ENCODE measurements around the gene RNPEPL1. TPM values are rescaled to one million over a fixed set of nuclear protein-coding genes. Genes with fewer than 3 reads are reported as not detected.
"Not testable (repeated sequence)": the region's sequence is repeated elsewhere in the genome, so short reads cannot be mapped to it uniquely, and the experiment has no call there.

RNPEPL1 gene
- total RNA-seq, 4 donors from 2014 or later, result 7.2 to 38.7 (median 14.4) TPM

GRCh38 chr2:240561325-240561971 lies 6.8 kb upstream of the RNPEPL1 start:
- Histone ChIP-seq H3K27me3 (peaks cover 0 to 7% of the 10 kb centered on the region in 2 donors), H3K4me3 (peak overlapping the region; percentile 32 to 64), H3K36me3 (no peaks in the 10 kb centered on the region), H3K4me1 (peaks cover 8 to 23% of the 10 kb centered on the region in 2 donors), H3K27ac (peak overlapping the region; percentile 80 to 94), H3K9me3 (no peaks in the 10 kb centered on the region)
- TF ChIP-seq CTCF (IDR thresholded peaks at IDR 0.05) (peak in 1 of 4 experiments; percentile 3), POLR2A (IDR thresholded peaks at IDR 0.05) (no peak)
- intact Hi-C loops (cut with DNase I; ENCODE audit: low total_unique reads), result no loop called here
- no peak for DNase-seq

- H3K9me3 ChIP-seq; intact Hi-C loops (cut with DNase I; ENCODE audit: low total_unique reads); H3K27ac ChIP-seq; H3K36me3 ChIP-seq; H3K4me3 ChIP-seq; H3K27me3 ChIP-seq: not testable (repeated sequence)
- peak in 1 of 2 donors; percentile 13 for DNase-seq
- peaks cover 8 to 25% of the 10 kb centered on the region in 2 donors for H3K4me1 ChIP-seq
Observed at GRCh38 chr2:240563231-240563630, 5.1 kb upstream of the RNPEPL1 start.

GRCh38 chr2:240563951-240564560 lies 4.2 kb upstream of the RNPEPL1 start:
- peaks cover 8 to 25% of the 10 kb centered on the region in 2 donors for H3K4me1 ChIP-seq
- H3K36me3 ChIP-seq, result no peaks in the 10 kb centered on the region
- DNase-seq, result peak in 1 of 2 donors; percentile 9
- H3K27ac ChIP-seq, result no peak overlapping the region
- intact Hi-C loops (cut with DNase I; ENCODE audit: low total_unique reads), result no loop called here
- H3K9me3 ChIP-seq, result no peaks in the 10 kb centered on the region
- no peak overlapping the region for H3K4me3 ChIP-seq
- H3K27me3 ChIP-seq, result no peaks in the 10 kb centered on the region
- TF ChIP-seq CTCF (IDR thresholded peaks at IDR 0.05) (no peak), POLR2A (IDR thresholded peaks at IDR 0.05) (no peak)

GRCh38 chr2:240564561-240565332 lies 3.5 kb upstream of the RNPEPL1 start:
- Histone ChIP-seq H3K9me3 (no peaks in the 10 kb centered on the region), H3K36me3 (no peaks in the 10 kb centered on the region), H3K27ac (no peak overlapping the region), H3K27me3 (no peaks in the 10 kb centered on the region), H3K4me1 (peaks cover 8 to 26% of the 10 kb centered on the region in 2 donors), H3K4me3 (no peak overlapping the region)
- DNase-seq, result peak in 1 of 2 donors; percentile 9
- TF ChIP-seq POLR2A (IDR thresholded peaks at IDR 0.05) (no peak), CTCF (IDR thresholded peaks at IDR 0.05) (no peak)
- intact Hi-C loops (cut with DNase I; ENCODE audit: low total_unique reads), result no loop called here

- Histone ChIP-seq H3K27ac (peak overlapping the region; percentile 47), H3K27me3 (no peaks in the 10 kb centered on the region), H3K9me3 (no peaks in the 10 kb centered on the region), H3K4me1 (peaks cover 8 to 29% of the 10 kb centered on the region in 2 donors), H3K4me3 (no peak overlapping the region), H3K36me3 (no peaks in the 10 kb centered on the region)
- intact Hi-C loops (cut with DNase I; ENCODE audit: low total_unique reads), result no loop called here
- no peak for TF ChIP-seq CTCF (IDR thresholded peaks at IDR 0.05)
- TF ChIP-seq POLR2A (IDR thresholded peaks at IDR 0.05), result no peak
- peak; percentile 52 to 64 for DNase-seq
Observed at GRCh38 chr2:240565333-240566202, 2.7 kb upstream of the RNPEPL1 start.

Measured in uterus (tissue), 4 donors.